ENCODE results near the gene CDH23. TPM values are rescaled to one million over a fixed set of nuclear protein-coding genes. Genes with fewer than 3 reads are reported as not detected.

The CDH23 gene
- total RNA-seq, 2 donors from 2014 or later: 3.9 to 4.4 TPM

- Histone ChIP-seq H3K36me3 (no peaks in the 10 kb centered on the region), H3K9me3 (no peaks in the 10 kb centered on the region), H3K4me1 (peaks cover 0 to 20% of the 10 kb centered on the region in 2 donors), H3K4me3 (no peak overlapping the region), H3K27me3 (no peaks in the 10 kb centered on the region), H3K27ac (no peak overlapping the region)
- no peak for DNase-seq (ENCODE audit: low spot score)
- no peak for TF ChIP-seq CTCF (IDR thresholded peaks at IDR 0.05)
These were observed 312.5 kb downstream of the CDH23 start for GRCh38 chr10:71708897-71709882.

- H3K4me1 ChIP-seq: peaks cover 0 to 33% of the 10 kb centered on the region in 2 donors
- TF ChIP-seq CTCF (IDR thresholded peaks at IDR 0.05): no peak
- H3K36me3 ChIP-seq: no peaks in the 10 kb centered on the region
- H3K4me3 ChIP-seq: no peak overlapping the region
- DNase-seq (ENCODE audit: low spot score): no peak
- no peaks in the 10 kb centered on the region for H3K27me3 ChIP-seq
- H3K27ac ChIP-seq: no peak overlapping the region
- H3K9me3 ChIP-seq: no peaks in the 10 kb centered on the region
These were observed 313.8 kb downstream of the CDH23 start for GRCh38 chr10:71710519-71710918.

GRCh38 chr10:71711052-71711623 lies 314.4 kb downstream of the CDH23 start:
- Histone ChIP-seq H3K9me3 (no peaks in the 10 kb centered on the region), H3K27ac (peak overlapping the region in 1 of 2 donors; percentile 79), H3K27me3 (no peaks in the 10 kb centered on the region), H3K36me3 (no peaks in the 10 kb centered on the region), H3K4me3 (no peak overlapping the region), H3K4me1 (peaks cover 0 to 39% of the 10 kb centered on the region in 2 donors)
- TF ChIP-seq CTCF (IDR thresholded peaks at IDR 0.05): no peak
- no peak for DNase-seq (ENCODE audit: low spot score)

GRCh38 chr10:71712170-71712569 lies 315.4 kb downstream of the CDH23 start:
- Histone ChIP-seq H3K36me3 (no peaks in the 10 kb centered on the region), H3K4me1 (peaks cover 0 to 50% of the 10 kb centered on the region in 2 donors), H3K9me3 (no peaks in the 10 kb centered on the region), H3K27me3 (no peaks in the 10 kb centered on the region), H3K4me3 (no peak overlapping the region), H3K27ac (peak overlapping the region; percentile 79 to 93)
- DNase-seq (ENCODE audit: low spot score): no peak
- no peak for TF ChIP-seq CTCF (IDR thresholded peaks at IDR 0.05)

GRCh38 chr10:71712572-71713134 lies 315.9 kb downstream of the CDH23 start:
- Histone ChIP-seq H3K4me1 (peaks cover 0 to 54% of the 10 kb centered on the region in 2 donors), H3K4me3 (no peak overlapping the region), H3K27ac (peak overlapping the region; percentile 79 to 93), H3K27me3 (no peaks in the 10 kb centered on the region), H3K9me3 (no peaks in the 10 kb centered on the region), H3K36me3 (no peaks in the 10 kb centered on the region)
- no peak for TF ChIP-seq CTCF (IDR thresholded peaks at IDR 0.05)
- DNase-seq (ENCODE audit: low spot score): no peak

Data from right atrium auricular region (tissue), 2 donors.